ENCODE results near the gene ARHGEF6.

DNA sequence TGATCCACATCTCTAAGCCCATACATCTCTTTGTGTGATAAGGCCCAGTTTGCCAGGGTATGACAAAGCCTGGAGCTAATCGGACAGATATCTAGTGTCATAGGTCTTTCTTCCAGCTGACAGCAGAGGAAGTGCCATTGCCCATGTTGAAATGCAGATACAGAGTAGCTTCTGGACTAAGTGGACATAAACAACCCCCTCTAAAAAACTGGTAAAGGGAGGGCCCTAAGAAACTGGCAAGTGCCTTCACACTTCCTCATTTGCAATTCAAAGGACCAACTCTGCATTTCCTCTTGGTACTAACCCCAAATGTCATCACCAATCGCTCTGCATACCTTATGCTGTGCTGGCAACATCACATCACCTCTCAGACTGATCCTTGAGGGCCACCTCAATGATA, 20.8 kb downstream of the ARHGEF6 start:
- no peak for TF ChIP-seq EZH2phosphoT487 (IDR thresholded peaks at IDR 0.05; ENCODE audit: low read depth, severe bottlenecking, unreplicated experiment)
- TF ChIP-seq, protein P1, sequence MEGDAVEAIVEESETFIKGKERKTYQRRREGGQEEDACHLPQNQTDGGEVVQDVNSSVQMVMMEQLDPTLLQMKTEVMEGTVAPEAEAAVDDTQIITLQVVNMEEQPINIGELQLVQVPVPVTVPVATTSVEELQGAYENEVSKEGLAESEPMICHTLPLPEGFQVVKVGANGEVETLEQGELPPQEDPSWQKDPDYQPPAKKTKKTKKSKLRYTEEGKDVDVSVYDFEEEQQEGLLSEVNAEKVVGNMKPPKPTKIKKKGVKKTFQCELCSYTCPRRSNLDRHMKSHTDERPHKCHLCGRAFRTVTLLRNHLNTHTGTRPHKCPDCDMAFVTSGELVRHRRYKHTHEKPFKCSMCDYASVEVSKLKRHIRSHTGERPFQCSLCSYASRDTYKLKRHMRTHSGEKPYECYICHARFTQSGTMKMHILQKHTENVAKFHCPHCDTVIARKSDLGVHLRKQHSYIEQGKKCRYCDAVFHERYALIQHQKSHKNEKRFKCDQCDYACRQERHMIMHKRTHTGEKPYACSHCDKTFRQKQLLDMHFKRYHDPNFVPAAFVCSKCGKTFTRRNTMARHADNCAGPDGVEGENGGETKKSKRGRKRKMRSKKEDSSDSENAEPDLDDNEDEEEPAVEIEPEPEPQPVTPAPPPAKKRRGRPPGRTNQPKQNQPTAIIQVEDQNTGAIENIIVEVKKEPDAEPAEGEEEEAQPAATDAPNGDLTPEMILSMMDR (IDR thresholded peaks at IDR 0.05; ENCODE audit: poor library complexity), result no peak
- no peak for TF ChIP-seq EZH2 (IDR thresholded peaks at IDR 0.05; ENCODE audit: borderline replicate concordance)

Measured in hepatocyte (in vitro differentiated cells).